Memory B cell (primary cell): Measurements from ENCODE around the gene NR1H3.

ENCODE experiments used
- ATAC-seq: fragments of 150-1000 bp; cut with Tn5 transposase; 2 replicates; pipeline ENCODE4 v1.10.0; 2021; ENCODE audit warnings: low read depth, mild to moderate bottlenecking, moderate library complexity
- DNase-seq, 2 donors: peaks; one replicate each; pipeline ENCODE4 v3.0.0; 2022; ENCODE audit warnings: low spot score in 2 of 2
- H3K27ac Mint-ChIP-seq: one replicate; pipeline ENCODE4 v1.8.0; 2022; ENCODE audit warnings: mild to moderate bottlenecking, moderate library complexity, mixed read lengths
- H3K27me3 Mint-ChIP-seq: one replicate; pipeline ENCODE4 v1.8.0; 2022; ENCODE audit warnings: mixed read lengths
- H3K36me3 Mint-ChIP-seq: one replicate; pipeline ENCODE4 v1.8.0; 2022; ENCODE audit warnings: mild to moderate bottlenecking, mixed read lengths
- H3K4me1 Mint-ChIP-seq: one replicate; pipeline ENCODE4 v1.8.0; 2022; ENCODE audit warnings: mixed read lengths
- H3K4me3 Mint-ChIP-seq: one replicate; pipeline ENCODE4 v1.8.0; 2022; ENCODE audit warnings: mild to moderate bottlenecking, moderate library complexity, mixed read lengths
- H3K9me3 Mint-ChIP-seq: one replicate; pipeline ENCODE4 v1.8.0; 2022; ENCODE audit warnings: mixed read lengths

The NR1H3 gene

GRCh38 chr11:47253660-47254059 is 4.1 kb upstream of the NR1H3 start:
- no peak overlapping the region for H3K27ac Mint-ChIP-seq
- no peaks in the 10 kb centered on the region for H3K27me3 Mint-ChIP-seq
- H3K4me1 Mint-ChIP-seq = peaks cover 11% of the 10 kb centered on the region
- no peak overlapping the region for H3K4me3 Mint-ChIP-seq
- H3K36me3 Mint-ChIP-seq = peaks cover 1% of the 10 kb centered on the region
- ATAC-seq (no peak), DNase-seq (no peak)
- no peaks in the 10 kb centered on the region for H3K9me3 Mint-ChIP-seq

GRCh38 chr11:47254386-47254785 is 3.4 kb upstream of the NR1H3 start:
- Mint-ChIP-seq H3K36me3 (peaks cover 1% of the 10 kb centered on the region), H3K27ac (peak overlapping the region; percentile 3), H3K4me3 (no peak overlapping the region), H3K9me3 (no peaks in the 10 kb centered on the region), H3K27me3 (no peaks in the 10 kb centered on the region), H3K4me1 (peaks cover 7% of the 10 kb centered on the region)
- ATAC-seq (no peak), DNase-seq (no peak)

DNA sequence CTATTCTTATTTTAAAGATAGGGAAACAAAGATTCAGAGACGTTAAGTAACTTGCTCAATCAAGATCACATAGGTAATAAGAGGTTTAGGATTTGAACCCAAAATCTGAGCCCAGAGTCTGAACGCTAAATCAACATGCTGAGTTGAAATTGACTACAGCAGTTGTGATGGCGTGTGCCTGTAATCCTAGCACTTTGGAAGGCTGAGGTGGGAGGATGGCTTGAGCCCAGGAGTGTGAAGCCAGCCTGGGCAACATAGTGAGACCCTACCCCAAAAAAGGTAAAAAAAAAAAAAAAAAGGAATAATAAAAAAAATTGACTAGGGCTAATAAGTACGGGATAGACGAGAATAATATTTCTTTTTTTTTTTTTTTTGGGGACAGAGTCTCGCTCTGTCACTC is 1.4 kb upstream of the NR1H3 start:
- H3K27me3 Mint-ChIP-seq = no peaks in the 10 kb centered on the region
- peaks cover 1% of the 10 kb centered on the region for H3K36me3 Mint-ChIP-seq
- no peak overlapping the region for H3K27ac Mint-ChIP-seq
- H3K9me3 Mint-ChIP-seq = no peaks in the 10 kb centered on the region
- DNase-seq (no peak), ATAC-seq (no peak)
- peaks cover 7% of the 10 kb centered on the region for H3K4me1 Mint-ChIP-seq
- no peak overlapping the region for H3K4me3 Mint-ChIP-seq

GRCh38 chr11:47257177-47257516 is 649 bp upstream of the NR1H3 start:
- Mint-ChIP-seq H3K27me3 (no peaks in the 10 kb centered on the region), H3K27ac (no peak overlapping the region), H3K9me3 (no peaks in the 10 kb centered on the region), H3K36me3 (peaks cover 1% of the 10 kb centered on the region), H3K4me1 (peaks cover 5% of the 10 kb centered on the region), H3K4me3 (no peak overlapping the region)
- ATAC-seq (no peak), DNase-seq (no peak)

- no peaks in the 10 kb centered on the region for H3K27me3 Mint-ChIP-seq
- ATAC-seq (no peak), DNase-seq (no peak)
- no peak overlapping the region for H3K4me3 Mint-ChIP-seq
- H3K36me3 Mint-ChIP-seq = peaks cover 1% of the 10 kb centered on the region
- peaks cover 5% of the 10 kb centered on the region for H3K4me1 Mint-ChIP-seq
- H3K9me3 Mint-ChIP-seq = no peaks in the 10 kb centered on the region
- H3K27ac Mint-ChIP-seq = no peak overlapping the region
These were observed 614 bp downstream of the NR1H3 start for GRCh38 chr11:47258317-47258902.

GRCh38 chr11:47259232-47259977 is 1.6 kb downstream of the NR1H3 start:
- H3K4me3 Mint-ChIP-seq = no peak overlapping the region
- H3K4me1 Mint-ChIP-seq = peaks cover 5% of the 10 kb centered on the region
- DNase-seq (no peak), ATAC-seq (peak; percentile 59)
- no peaks in the 10 kb centered on the region for H3K9me3 Mint-ChIP-seq
- H3K27me3 Mint-ChIP-seq = no peaks in the 10 kb centered on the region
- no peak overlapping the region for H3K27ac Mint-ChIP-seq
- H3K36me3 Mint-ChIP-seq = peaks cover 1% of the 10 kb centered on the region

- ATAC-seq (no peak), DNase-seq (no peak)
- no peak overlapping the region for H3K4me3 Mint-ChIP-seq
- no peaks in the 10 kb centered on the region for H3K27me3 Mint-ChIP-seq
- H3K36me3 Mint-ChIP-seq = peaks cover 1% of the 10 kb centered on the region
- H3K9me3 Mint-ChIP-seq = no peaks in the 10 kb centered on the region
- H3K27ac Mint-ChIP-seq = no peak overlapping the region
- peaks cover 6% of the 10 kb centered on the region for H3K4me1 Mint-ChIP-seq
These were observed 2.6 kb downstream of the NR1H3 start for GRCh38 chr11:47260366-47260765.

- DNase-seq (no peak), ATAC-seq (no peak)
- Mint-ChIP-seq H3K27ac (no peak overlapping the region), H3K36me3 (no peaks in the 10 kb centered on the region), H3K9me3 (no peaks in the 10 kb centered on the region), H3K4me1 (peaks cover 6% of the 10 kb centered on the region), H3K27me3 (no peaks in the 10 kb centered on the region), H3K4me3 (no peak overlapping the region)
These were observed 3.5 kb downstream of the NR1H3 start for GRCh38 chr11:47261291-47261800.

DNA sequence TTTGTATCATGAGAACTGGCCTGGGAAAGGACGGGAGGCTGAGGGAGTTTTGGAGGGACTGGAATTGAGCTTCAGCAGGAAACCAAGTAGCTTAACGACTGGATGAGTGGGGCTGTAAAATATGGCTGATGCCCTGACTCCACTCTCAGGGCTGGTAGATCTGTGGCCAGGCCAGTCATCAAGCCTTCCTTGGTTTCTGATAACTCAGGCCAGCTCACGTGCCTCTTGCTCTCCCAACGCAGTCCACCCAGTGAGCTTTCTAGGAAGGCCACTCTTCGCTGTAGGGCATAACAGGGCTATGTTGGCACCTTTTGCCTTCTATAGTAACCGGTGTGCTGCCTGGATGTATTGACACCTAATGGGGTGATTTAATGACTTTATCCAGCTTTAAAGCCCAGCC is 6.3 kb downstream of the NR1H3 start:
- no peak overlapping the region for H3K27ac Mint-ChIP-seq

GRCh38 chr11:47264521-47264920 is 6.7 kb downstream of the NR1H3 start:
- peaks cover 13% of the 10 kb centered on the region for H3K4me1 Mint-ChIP-seq
- no peaks in the 10 kb centered on the region for H3K36me3 Mint-ChIP-seq
- DNase-seq (no peak), ATAC-seq (no peak)
- no peaks in the 10 kb centered on the region for H3K9me3 Mint-ChIP-seq
- no peaks in the 10 kb centered on the region for H3K27me3 Mint-ChIP-seq
- no peak overlapping the region for H3K27ac Mint-ChIP-seq
- H3K4me3 Mint-ChIP-seq = no peak overlapping the region

More for the DNA sequence above, 6.3 kb downstream of the NR1H3 start:
- DNase-seq (no peak), ATAC-seq (no peak)
- no peaks in the 10 kb centered on the region for H3K27me3 Mint-ChIP-seq
- H3K36me3 Mint-ChIP-seq = no peaks in the 10 kb centered on the region
- no peaks in the 10 kb centered on the region for H3K9me3 Mint-ChIP-seq
- H3K4me3 Mint-ChIP-seq = no peak overlapping the region
- H3K4me1 Mint-ChIP-seq = peaks cover 13% of the 10 kb centered on the region

DNA sequence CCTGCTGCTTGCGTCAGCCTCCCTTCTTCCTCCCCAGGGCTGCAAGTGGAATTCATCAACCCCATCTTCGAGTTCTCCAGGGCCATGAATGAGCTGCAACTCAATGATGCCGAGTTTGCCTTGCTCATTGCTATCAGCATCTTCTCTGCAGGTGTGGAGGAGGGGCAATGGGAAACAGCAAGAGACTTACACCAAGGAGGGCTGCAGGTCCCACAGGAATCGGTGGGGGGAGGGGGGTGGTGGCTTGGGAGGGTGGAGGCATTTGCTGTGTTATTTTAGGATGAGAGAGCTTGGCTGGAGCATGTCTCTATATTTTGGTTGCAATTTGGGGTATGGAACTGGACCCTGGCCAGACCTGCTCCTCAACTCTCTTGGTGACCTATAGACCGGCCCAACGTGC is 10.1 kb downstream of the NR1H3 start:
- Mint-ChIP-seq H3K4me3 (peak overlapping the region; percentile 28), H3K36me3 (no peaks in the 10 kb centered on the region), H3K9me3 (no peaks in the 10 kb centered on the region), H3K27ac (no peak overlapping the region), H3K27me3 (no peaks in the 10 kb centered on the region), H3K4me1 (peaks cover 32% of the 10 kb centered on the region)
- ATAC-seq = no peak
- DNase-seq = no peak

GRCh38 chr11:47268448-47269001 is 10.7 kb downstream of the NR1H3 start:
- no peak for ATAC-seq
- Mint-ChIP-seq H3K4me1 (peaks cover 34% of the 10 kb centered on the region), H3K9me3 (no peaks in the 10 kb centered on the region), H3K27ac (peak overlapping the region; percentile 92), H3K4me3 (peak overlapping the region; percentile 87), H3K36me3 (no peaks in the 10 kb centered on the region), H3K27me3 (no peaks in the 10 kb centered on the region)
- DNase-seq = no peak

GRCh38 chr11:47269002-47269828 is 11.4 kb downstream of the NR1H3 start:
- peak; percentile 64 for ATAC-seq
- peak overlapping the region; percentile 92 for H3K27ac Mint-ChIP-seq
- peak overlapping the region; percentile 87 for H3K4me3 Mint-ChIP-seq
- peak; percentile 77 to 89 for DNase-seq
- peaks cover 34% of the 10 kb centered on the region for H3K4me1 Mint-ChIP-seq
- H3K27me3 Mint-ChIP-seq = no peaks in the 10 kb centered on the region
- H3K36me3 Mint-ChIP-seq = peaks cover under 1% of the 10 kb centered on the region
- H3K9me3 Mint-ChIP-seq = no peaks in the 10 kb centered on the region

- Mint-ChIP-seq H3K9me3 (no peaks in the 10 kb centered on the region), H3K27ac (peak within 1 kb of the TSS; percentile 92), H3K36me3 (peaks cover 6% of the 10 kb centered on the region), H3K4me1 (peaks cover 36% of the 10 kb centered on the region), H3K27me3 (no peaks in the 10 kb centered on the region), H3K4me3 (peak within 1 kb of the TSS; percentile 87)
- ATAC-seq (peak; percentile 80), DNase-seq (peak in 1 of 2 donors; percentile 92)
These were observed 12.1 kb downstream of the NR1H3 start, which contains the start of gene MADD for GRCh38 chr11:47269829-47270305. MADD (plus strand) TSS chr11:47270133.
